ENCODE results near the gene ASNSD1. TPM values are rescaled to one million over a fixed set of nuclear protein-coding genes. Genes with fewer than 3 reads are reported as not detected.

ASNSD1 gene
- total and polyA plus RNA-seq, 10 donors: 28.1 to 50.8 (median 32.8) TPM

GRCh38 chr2:189719571-189719970, 58.3 kb downstream of the ASNSD1 start:
- 56 to 84% (median 73%) methylated on average over 4 of the region's 4 CpGs for WGBS, 5 donors
- no peak for DNase-seq
- Histone ChIP-seq H3K27ac (no peak overlapping the region), H3K27me3 (replicated peaks in 1 of 7) (no peaks in the 10 kb centered on the region), H3K4me1 (peaks cover 0 to 6% (median 0%) of the 10 kb centered on the region in 6 donors), H3K36me3 (peaks cover 0 to 4% (median 0%) of the 10 kb centered on the region in 6 donors), H3K4me3 (no peak overlapping the region), H3K9me3 (peaks cover 0 to 11% (median 2%) of the 10 kb centered on the region in 8 donors)
- TF ChIP-seq CTCF (IDR thresholded peaks at IDR 0.05 in 8 of 11, conservative IDR thresholded peaks at IDR 0.05 in 3 of 11) (no peak), POLR2AphosphoS5 (IDR thresholded peaks at IDR 0.05) (no peak), POLR2A (IDR thresholded peaks at IDR 0.05) (no peak)
- intact Hi-C loops (cut with DNase I; ENCODE audit: low total_unique reads): no loop called here

Other genes starting within 250 kb of the ASNSD1 start
- 10 to 100 TPM; 30.2 to 66.5 (median 40.9) TPM for gene WDR75, start 220.0 kb upstream of the ASNSD1 start, total RNA-seq
- gene WDR75, start 220.0 kb upstream of the ASNSD1 start, polyA plus RNA-seq: 10 to 100 TPM; 27.1 to 29.1 (median 27.9) TPM
- gene SLC40A1, start 80.7 kb upstream of the ASNSD1 start, total RNA-seq: 100 to 1,000 TPM; 315 to 843 (median 492) TPM
- gene SLC40A1, start 80.7 kb upstream of the ASNSD1 start, polyA plus RNA-seq: 100 to 1,000 TPM in 2 of 3 donors, 10 to 100 TPM in 1; 55.7 to 116 (median 102) TPM
- 10 to 100 TPM; 10.8 to 32.3 (median 16.2) TPM for gene ANKAR, start 13.2 kb downstream of the ASNSD1 start, total RNA-seq
- 1 to 10 TPM; 3.1 to 3.6 (median 3.5) TPM for gene ANKAR, start 13.2 kb downstream of the ASNSD1 start, polyA plus RNA-seq
- gene OSGEPL1, start 101.3 kb downstream of the ASNSD1 start, total RNA-seq: 10 to 100 TPM in 3 of 7 donors, 1 to 10 TPM in 4; 7.1 to 13.9 (median 9.4) TPM
- 1 to 10 TPM; 6.2 to 6.7 (median 6.6) TPM for gene OSGEPL1, start 101.3 kb downstream of the ASNSD1 start, polyA plus RNA-seq
- gene ORMDL1, start 122.9 kb downstream of the ASNSD1 start, total RNA-seq: 100 to 1,000 TPM in 4 of 7 donors, 10 to 100 TPM in 3; 61.9 to 276 (median 109) TPM
- 100 to 1,000 TPM; 125 to 207 (median 152) TPM for gene ORMDL1, start 122.9 kb downstream of the ASNSD1 start, polyA plus RNA-seq
- 10 to 100 TPM; 15.3 to 39.3 (median 28.6) TPM for gene PMS1, start 123.0 kb downstream of the ASNSD1 start, total RNA-seq
- 10 to 100 TPM; 12.6 to 18.6 (median 16.0) TPM for gene PMS1, start 123.0 kb downstream of the ASNSD1 start, polyA plus RNA-seq

Measured in spleen (tissue), 11 donors.